SJSA1 (cell line): ENCODE measurements around the gene FOXK2. TPM values are rescaled to one million over a fixed set of nuclear protein-coding genes. Genes with fewer than 3 reads are reported as not detected.

Source experiments
- DNase-seq, 2 experiments: peaks; one replicate each; pipeline ENCODE4 v3.0.0-alpha.2; 2015 to 2020; ENCODE audit warnings: low spot score in 2 of 2, low read depth in 1 of 2
- H3K27ac ChIP-seq: fragments of 250-450 bp; sonication (Bioruptor Pico); 2 replicates; pipeline ENCODE4 v1.5.1; 2020; ENCODE audit warnings: mild to moderate bottlenecking, moderate library complexity
- H3K27me3 ChIP-seq: fragments of 250-450 bp; sonication (Bioruptor Pico); replicated peaks from 2 replicates; pipeline ENCODE4 v1.5.1; 2020; ENCODE audit warnings: mild to moderate bottlenecking, moderate library complexity
- H3K36me3 ChIP-seq: fragments of 250-450 bp; sonication (Bioruptor Pico); 2 replicates; pipeline ENCODE4 v1.5.1; 2020; ENCODE audit warnings: mild to moderate bottlenecking
- H3K4me1 ChIP-seq: fragments of 250-450 bp; sonication (Bioruptor Pico); replicated peaks from 2 replicates; pipeline ENCODE4 v1.6.1; 2021; ENCODE audit warnings: mild to moderate bottlenecking
- H3K4me3 ChIP-seq: fragments of 250-450 bp; sonication (Bioruptor Pico); 2 replicates; pipeline ENCODE4 v1.5.1; 2020; ENCODE audit warnings: mild to moderate bottlenecking
- H3K9me3 ChIP-seq: fragments of 250-450 bp; sonication (Bioruptor Pico); replicated peaks from 2 replicates; pipeline ENCODE4 v1.5.1; 2020; ENCODE audit warnings: mild to moderate bottlenecking
- total RNA-seq: library from RNA; depleted of rRNA; stranded (reverse); fragments of >200 nt; shearing (Covaris generic); gene quantifications from 2 replicates; pipeline ENCODE4 v1.2.3, GENCODE V29; 2014

Gene FOXK2
- total RNA-seq, 1 experiment from 2014 or later: 54.9 TPM

DNA sequence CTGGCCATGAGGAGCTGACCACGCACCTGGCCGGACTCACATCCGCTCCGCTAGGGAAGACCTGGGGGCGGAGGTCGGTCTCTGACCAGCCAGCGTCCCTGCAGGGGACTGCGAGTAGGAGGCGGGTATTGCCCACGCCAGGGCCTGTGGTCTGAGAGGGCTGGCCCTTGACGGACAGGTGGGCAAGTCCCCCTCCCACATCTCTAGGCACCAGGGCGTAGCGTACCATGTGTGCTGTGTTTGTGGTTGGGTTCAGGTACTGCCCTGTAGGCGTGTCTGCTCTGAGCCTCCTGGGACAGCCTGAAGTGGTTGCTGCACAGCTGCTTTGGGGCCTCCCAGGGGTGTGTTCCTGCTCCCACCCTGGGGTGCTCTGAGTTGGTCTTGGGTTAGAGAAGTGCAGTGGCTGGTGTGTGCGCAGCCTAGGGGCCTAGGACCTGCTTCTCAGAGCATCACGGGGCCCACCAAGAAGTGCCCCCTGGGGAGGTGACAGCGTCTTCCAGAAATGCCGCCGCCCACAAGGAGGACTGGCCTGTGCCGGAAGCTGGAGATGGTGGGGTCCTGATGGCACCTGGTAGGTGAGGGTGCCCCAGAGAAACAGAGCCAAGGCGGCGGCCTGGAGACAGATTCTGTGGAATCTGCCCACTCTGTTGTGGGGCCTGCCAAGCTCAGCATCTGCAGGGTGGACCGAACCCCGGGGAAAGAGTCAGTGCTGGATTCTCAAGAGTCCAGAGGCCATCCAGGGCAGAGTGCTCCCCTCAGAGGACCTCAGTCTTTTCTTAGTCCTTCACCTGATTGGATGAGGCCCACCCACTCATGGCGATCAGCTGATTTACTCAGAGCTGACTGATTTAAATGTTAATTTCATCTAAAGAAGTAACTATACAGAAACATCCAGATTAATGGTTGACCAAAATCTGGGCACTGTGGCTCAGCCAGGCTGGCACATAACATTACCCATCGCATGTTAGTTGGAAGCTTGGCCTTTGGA is 80.4 kb downstream of the FOXK2 start:
- Histone ChIP-seq H3K27ac (no peak overlapping the region), H3K9me3 (no peaks in the 10 kb centered on the region), H3K4me1 (peaks cover 20% of the 10 kb centered on the region), H3K36me3 (peaks cover 94% of the 10 kb centered on the region), H3K4me3 (no peak overlapping the region), H3K27me3 (no peaks in the 10 kb centered on the region)
- no peak for DNase-seq

DNA sequence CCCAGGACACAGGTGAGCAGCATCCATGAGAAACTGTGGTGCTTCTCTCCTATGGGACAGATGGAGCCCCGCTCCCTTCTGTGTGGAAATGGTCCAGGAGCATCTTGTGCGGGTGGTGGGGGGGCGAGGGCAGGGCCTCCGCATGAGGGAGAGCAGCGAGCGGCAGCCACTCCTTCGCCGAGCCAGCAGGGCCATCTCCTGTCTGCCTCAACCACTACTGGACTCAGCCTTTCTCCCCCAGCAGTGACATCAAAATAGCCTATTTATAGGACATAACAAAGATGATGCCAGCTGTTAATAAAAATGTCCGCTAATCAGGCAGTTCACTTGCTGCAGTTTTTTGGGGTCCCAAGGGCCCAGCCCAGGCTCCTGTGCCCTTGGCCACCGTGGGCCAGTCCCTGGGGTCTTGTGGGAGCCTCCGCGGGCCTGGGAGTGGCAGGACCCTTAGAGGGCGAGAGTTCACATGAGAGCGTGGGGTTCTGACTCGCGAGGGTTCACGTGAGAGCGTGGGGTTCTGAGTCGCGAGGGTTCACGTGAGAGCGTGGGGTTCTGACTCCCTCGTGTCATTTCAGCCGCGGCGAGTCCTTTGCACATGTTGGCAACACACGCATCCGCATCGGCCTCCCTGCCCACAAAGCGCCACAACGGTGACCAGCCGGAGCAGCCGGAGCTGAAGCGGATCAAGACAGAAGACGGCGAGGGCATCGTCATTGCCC is 81.4 kb downstream of the FOXK2 start:
- H3K27me3 ChIP-seq: no peaks in the 10 kb centered on the region
- DNase-seq: no peak
- peaks cover 94% of the 10 kb centered on the region for H3K36me3 ChIP-seq
- H3K4me3 ChIP-seq: no peak overlapping the region
- H3K27ac ChIP-seq: no peak overlapping the region
- no peaks in the 10 kb centered on the region for H3K9me3 ChIP-seq
- peaks cover 20% of the 10 kb centered on the region for H3K4me1 ChIP-seq

DNA sequence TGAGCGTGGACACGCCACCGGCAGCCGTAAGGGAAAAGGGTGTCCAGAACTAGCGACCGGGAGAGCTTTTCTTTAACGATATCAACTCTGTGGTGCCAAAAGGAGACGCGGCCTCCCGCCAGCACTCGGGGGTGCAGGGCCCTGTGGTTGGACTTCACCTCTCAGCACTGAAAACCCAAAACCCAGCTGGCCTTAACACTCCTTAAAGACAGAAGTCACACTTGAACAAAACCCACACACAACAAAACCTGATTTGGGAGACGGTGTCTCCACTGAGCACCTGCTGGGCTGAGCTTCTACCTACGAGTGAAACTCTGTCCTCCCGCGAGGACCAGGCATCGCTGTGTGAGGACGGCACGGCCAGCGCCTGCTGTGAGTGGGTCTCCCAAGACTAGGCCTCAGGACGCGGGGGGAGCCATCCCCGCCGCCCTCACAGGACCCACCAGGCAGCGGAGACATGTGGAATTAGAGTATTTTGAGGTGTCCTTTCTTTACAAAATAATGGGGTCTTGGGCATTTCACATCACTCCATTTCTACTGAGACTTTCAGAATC is 82.0 kb downstream of the FOXK2 start:
- Histone ChIP-seq H3K27ac (no peak overlapping the region), H3K27me3 (no peaks in the 10 kb centered on the region), H3K4me3 (no peak overlapping the region), H3K36me3 (peaks cover 94% of the 10 kb centered on the region), H3K4me1 (peaks cover 20% of the 10 kb centered on the region), H3K9me3 (no peaks in the 10 kb centered on the region)
- no peak for DNase-seq

DNA sequence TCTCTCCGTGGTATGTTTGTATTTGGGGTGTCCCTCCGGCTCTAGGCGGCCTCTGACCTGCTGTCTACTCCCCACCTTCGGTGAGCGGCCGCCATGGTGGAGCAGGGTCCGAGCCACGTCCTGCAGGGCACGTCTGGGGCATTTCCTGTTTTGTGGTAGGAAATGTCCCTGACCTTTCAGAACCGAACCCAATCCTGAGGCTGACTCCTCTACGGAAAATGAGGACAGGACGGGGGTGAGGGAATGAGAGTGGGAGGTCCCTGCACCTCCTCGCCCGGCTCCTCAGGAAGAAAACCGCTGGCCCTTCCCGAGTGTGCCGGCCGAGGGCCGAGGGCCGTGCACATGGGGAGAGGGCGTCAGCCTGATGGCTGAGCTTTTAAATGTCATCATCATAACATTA is 83.0 kb downstream of the FOXK2 start:
- peaks cover 20% of the 10 kb centered on the region for H3K4me1 ChIP-seq
- H3K4me3 ChIP-seq: no peak overlapping the region
- no peaks in the 10 kb centered on the region for H3K27me3 ChIP-seq
- no peaks in the 10 kb centered on the region for H3K9me3 ChIP-seq
- peaks cover 88% of the 10 kb centered on the region for H3K36me3 ChIP-seq
- H3K27ac ChIP-seq: no peak overlapping the region
- DNase-seq: no peak

DNA sequence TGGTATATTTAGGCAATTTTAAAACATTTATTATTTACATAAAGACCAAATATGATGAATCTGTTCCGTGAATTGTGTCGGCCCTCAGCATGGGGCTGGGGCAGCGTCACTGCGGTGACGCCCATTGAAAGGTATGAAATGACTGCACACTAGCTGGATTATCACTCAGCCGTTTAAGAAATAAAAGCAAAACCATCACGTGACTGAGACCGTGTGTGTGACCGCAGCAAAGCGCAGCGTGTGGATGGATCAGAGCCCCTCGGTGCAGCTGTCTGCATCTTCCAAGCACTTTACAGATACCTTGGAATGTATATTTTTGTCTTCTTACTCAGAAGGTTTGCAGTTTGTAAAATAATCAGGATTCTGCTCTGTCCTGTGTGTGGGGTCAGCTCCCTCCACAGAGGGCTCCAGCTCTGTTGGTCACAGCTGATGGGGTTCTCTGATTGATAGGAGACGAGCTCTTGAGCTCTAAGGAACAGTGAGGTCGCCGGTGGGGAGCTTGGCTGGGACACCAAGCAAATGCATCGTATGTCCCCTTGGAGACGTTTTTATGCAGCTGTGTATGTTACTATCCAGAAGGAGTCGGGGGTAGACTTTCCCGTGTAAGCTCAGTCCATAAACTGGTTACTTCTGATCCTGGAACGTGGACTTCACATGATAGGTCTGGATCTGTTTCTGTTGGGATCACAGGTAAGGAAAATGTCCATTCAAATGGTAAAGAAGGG is 83.6 kb downstream of the FOXK2 start:
- Histone ChIP-seq H3K27ac (no peak overlapping the region), H3K27me3 (no peaks in the 10 kb centered on the region), H3K4me1 (peaks cover 15% of the 10 kb centered on the region), H3K4me3 (no peak overlapping the region), H3K36me3 (peaks cover 91% of the 10 kb centered on the region), H3K9me3 (no peaks in the 10 kb centered on the region)
- no peak for DNase-seq

DNA sequence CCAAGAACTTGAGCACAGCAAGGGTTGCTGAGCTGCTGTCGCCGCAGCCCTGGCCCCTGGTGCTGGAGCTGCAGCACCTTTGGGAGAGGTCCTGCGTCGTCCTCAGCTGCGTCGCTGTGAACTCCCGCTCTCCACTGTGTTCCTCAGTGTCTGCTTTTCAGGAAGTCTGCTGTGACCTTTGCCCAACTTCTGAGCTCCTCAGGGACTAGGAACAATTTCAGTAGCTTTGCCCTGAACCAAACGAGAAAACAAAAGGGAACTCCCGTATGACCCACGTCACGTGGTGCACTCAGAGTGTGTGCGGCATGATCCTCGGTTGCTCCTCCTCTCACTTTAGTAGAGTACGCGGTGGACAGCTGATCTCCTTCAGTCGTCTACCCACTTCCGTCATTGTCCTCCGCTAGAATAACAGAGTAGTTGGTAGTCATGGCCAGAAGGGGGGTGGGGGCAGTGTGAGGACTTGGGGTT is 84.5 kb downstream of the FOXK2 start:
- Histone ChIP-seq H3K4me1 (peaks cover 6% of the 10 kb centered on the region), H3K4me3 (no peak overlapping the region), H3K36me3 (peaks cover 93% of the 10 kb centered on the region), H3K27ac (no peak overlapping the region), H3K27me3 (no peaks in the 10 kb centered on the region), H3K9me3 (no peaks in the 10 kb centered on the region)
- no peak for DNase-seq

DNA sequence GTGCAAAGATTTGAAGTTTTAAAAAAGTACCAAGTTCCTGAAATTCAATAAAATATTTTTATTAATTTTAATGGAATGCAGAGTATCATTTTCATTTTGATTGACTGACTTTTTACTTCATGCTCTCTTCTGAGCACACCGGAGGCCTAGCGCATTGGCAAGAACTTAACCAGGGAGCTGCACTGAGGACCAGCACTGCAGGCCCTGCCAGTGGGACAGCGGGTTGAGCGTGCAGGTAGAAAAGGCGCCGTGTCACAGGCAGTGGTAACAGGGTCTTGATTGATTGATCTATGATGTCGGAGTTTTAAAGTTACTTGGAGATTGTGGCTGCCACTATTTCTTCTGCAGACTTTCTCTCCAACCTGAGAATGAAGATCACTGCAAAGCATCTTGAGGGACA is 85.0 kb downstream of the FOXK2 start:
- no peak for DNase-seq
- Histone ChIP-seq H3K27ac (no peak overlapping the region), H3K36me3 (peaks cover 93% of the 10 kb centered on the region), H3K4me1 (peaks cover 1% of the 10 kb centered on the region; the same call in 1 of the 2 replicates), H3K4me3 (no peak overlapping the region), H3K9me3 (no peaks in the 10 kb centered on the region), H3K27me3 (no peaks in the 10 kb centered on the region)

DNA sequence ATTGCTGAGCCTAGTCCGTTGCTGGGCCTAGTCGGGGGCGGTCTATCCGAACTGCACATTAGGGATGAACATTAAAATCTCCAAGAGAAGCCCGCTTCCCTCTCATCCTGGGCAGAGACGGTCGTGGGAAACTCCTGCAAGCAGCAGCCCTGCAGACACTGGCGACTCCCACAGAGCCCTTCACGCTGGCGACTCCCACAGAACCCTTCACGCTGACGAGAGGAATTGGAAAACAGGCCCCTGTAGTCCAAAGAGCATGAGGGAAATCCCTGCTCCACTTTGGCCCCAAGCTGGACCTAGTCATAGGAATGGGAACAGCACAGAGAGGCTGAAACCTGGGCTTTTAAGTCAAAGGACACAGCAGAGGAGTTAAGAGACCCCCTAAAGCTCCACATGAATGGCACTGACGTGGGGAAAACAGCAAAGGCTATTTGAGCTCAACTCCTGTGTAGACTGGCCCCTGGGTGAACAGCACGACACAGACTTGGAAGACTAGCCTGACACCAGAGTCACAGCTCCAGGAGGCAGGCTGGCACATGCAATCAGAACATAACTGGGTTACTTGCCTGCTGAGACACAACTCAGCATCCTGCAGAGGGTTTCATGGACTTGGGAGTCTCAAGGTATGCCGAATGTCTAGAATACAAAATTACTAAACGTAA is 86.5 kb downstream of the FOXK2 start:
- Histone ChIP-seq H3K9me3 (no peaks in the 10 kb centered on the region), H3K27ac (no peak overlapping the region), H3K4me3 (no peak overlapping the region), H3K27me3 (no peaks in the 10 kb centered on the region), H3K4me1 (no peaks in the 10 kb centered on the region), H3K36me3 (peaks cover 91% of the 10 kb centered on the region)
- DNase-seq: no peak

DNA sequence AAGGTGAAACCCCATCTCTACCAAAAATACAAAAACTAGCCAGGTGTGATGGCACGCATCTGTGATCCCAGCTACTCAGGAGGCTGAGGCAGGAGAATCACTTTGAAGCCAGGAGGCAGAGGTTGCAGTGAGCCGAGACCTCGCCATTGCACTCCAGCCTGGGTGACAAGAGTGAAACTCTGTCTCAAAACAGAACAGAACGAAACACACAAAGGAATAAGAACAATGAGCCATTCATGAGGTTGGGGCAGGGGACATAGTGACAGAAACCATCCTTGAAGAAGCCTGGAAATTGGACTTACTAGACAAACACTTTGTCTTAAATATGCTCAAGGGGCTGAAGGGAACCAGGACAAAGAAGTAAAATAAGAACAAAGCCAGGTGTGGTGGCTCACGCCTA is 89.3 kb downstream of the FOXK2 start:
- Histone ChIP-seq H3K9me3 (no peaks in the 10 kb centered on the region), H3K4me1 (no peaks in the 10 kb centered on the region), H3K27me3 (no peaks in the 10 kb centered on the region), H3K27ac (no peak overlapping the region), H3K4me3 (no peak overlapping the region), H3K36me3 (peaks cover 87% of the 10 kb centered on the region)
- DNase-seq: no peak

DNA sequence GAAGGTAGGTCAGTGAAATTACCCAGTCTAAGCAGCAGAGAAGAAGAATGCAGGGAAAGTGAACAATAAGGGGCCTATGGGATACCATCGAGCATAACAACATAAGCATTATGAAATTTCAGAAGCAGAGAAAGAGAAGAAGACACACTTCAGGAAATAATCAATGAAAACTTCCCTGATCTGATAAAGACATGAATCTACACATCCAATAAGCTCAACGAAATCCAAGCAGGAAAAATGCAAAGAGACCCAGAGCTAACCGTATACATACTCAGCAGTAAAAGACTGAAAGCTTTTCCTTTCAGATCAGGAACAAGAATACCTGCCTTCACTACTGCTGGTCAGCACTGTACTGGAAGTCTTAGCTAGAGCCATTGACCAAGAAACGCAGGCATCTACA is 90.1 kb downstream of the FOXK2 start:
- Histone ChIP-seq H3K4me3 (no peak overlapping the region), H3K27me3 (no peaks in the 10 kb centered on the region), H3K27ac (no peak overlapping the region), H3K36me3 (peaks cover 85% of the 10 kb centered on the region), H3K9me3 (no peaks in the 10 kb centered on the region), H3K4me1 (no peaks in the 10 kb centered on the region)
- no peak for DNase-seq

DNA sequence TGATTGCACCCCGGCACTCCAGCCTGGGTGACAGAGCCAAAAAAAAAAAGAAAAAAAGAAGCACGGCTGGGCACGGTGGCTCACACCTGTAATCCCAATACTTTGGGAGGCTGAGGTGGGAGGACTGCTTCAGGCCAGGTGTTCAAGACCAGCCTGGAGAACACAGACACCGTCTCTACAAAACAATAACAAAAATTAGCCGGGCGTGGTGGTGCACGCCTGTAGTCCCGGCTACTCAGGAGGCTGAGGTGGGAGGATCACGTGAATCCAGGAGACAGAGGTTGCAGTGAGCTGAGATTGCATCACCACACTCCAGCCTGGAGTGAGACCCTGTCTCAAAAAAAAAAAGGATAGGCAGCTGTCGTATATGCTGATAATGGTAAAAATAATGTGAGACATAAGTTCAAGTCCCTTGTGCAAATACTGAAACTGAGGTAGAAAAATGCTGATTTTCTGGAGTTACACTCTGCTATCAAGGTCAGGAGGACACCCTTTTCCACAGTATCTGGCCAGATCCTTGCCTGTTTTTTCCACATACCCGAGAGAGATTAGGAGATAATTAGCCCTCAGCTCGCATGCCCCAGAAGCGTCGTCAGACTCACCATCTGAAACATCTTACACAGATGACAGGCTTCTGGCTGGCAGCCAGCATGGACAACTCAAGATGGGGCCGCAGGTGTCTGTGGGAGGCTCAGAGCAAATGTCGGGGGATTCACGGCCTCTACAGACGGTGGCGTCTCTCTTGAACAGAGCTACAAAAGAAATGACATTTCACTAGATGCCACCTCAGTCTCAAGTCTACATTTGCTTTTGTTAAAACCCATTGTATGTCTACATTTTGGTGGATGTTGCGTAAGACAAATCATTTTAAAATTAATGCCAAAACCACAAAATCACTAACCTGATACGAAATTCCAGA is 91.9 kb downstream of the FOXK2 start:
- H3K27me3 ChIP-seq: no peaks in the 10 kb centered on the region
- H3K4me3 ChIP-seq: no peak overlapping the region
- no peak overlapping the region for H3K27ac ChIP-seq
- H3K4me1 ChIP-seq: no peaks in the 10 kb centered on the region
- no peak for DNase-seq
- no peaks in the 10 kb centered on the region for H3K9me3 ChIP-seq
- peaks cover 85% of the 10 kb centered on the region for H3K36me3 ChIP-seq

DNA sequence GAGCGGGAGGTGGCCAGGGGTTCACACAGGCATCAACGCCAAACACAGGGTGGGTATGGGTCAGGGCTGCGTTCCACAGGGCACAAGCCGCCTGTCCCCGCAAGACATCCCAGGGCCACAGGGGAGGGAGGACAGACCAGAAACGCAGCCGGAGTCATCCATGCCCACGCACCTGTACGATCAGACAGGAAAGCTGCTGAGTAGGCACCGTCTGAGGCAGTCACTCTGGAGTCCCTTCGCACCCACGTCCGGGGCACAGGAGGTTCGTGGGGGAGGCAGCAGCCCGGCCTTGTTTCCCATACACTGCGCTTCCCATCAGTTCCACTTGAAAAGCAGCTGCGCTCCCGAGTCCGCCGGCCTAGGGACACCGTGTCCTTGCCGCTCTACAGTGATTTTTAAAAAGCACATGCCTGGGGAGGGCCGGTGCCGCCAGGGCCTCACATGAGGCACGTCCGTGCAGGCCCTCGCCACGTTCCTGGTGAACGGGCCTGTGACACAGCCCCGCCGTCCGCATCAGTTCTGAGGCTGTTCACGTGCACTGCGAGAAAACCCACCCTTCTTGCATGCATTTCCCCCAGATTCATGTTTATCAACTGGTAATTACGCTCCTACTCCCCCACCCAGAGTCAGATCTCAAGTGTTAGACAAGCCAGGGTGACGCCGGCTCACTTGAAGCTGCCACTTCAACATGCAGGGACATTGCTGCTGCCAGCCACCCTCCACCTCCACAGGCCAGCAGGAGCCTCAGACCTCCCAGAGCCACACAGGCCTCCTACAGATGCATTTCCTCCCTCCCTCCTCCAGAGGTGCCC is 94.0 kb downstream of the FOXK2 start:
- Histone ChIP-seq H3K36me3 (peaks cover 91% of the 10 kb centered on the region), H3K27ac (no peak overlapping the region), H3K27me3 (no peaks in the 10 kb centered on the region), H3K9me3 (no peaks in the 10 kb centered on the region), H3K4me3 (no peak overlapping the region), H3K4me1 (no peaks in the 10 kb centered on the region)
- no peak for DNase-seq
